GM12878 (cell line): ENCODE results near the gene STKLD1. TPM values are rescaled to one million over a fixed set of nuclear protein-coding genes. Genes with fewer than 3 reads are reported as not detected.
A peak's percentile ranks its signal among the peaks of the same experiment; 100 is the strongest.

Source experiments
- BCL11A ChIP-seq: IDR thresholded peaks from 2 replicates; pipeline ENCODE4 v1.6.1; 2011; ENCODE audit warnings: low read depth, low read length
- DPF2 ChIP-seq: fragments of 450-650 bp; IDR thresholded peaks from 2 replicates; pipeline ENCODE4 v1.6.1; 2017; ENCODE audit warnings: mild to moderate bottlenecking
- ESRRA ChIP-seq: IDR thresholded peaks from 2 replicates; pipeline ENCODE4 v1.6.1; 2012; ENCODE audit warnings: mild to moderate bottlenecking, low read length, improper control_type of control experiment
- JUND ChIP-seq: IDR thresholded peaks from 2 replicates; pipeline ENCODE4 v1.6.1; 2012; ENCODE audit warnings: low read depth, mild to moderate bottlenecking, low read length, improper control_type of control experiment, moderate library complexity
- MYC ChIP-seq: IDR thresholded peaks from 2 replicates; pipeline ENCODE4 v1.6.1; 2011; ENCODE audit warnings: mild to moderate bottlenecking, low read length, moderate library complexity, inconsistent platforms; ENCODE audit not compliant: insufficient read depth, insufficient replicate concordance, insufficient read length, severe bottlenecking
- NFIC ChIP-seq: IDR thresholded peaks from 2 replicates; pipeline ENCODE4 v1.6.1; 2012; ENCODE audit warnings: low read depth, mild to moderate bottlenecking, inconsistent platforms, low read length, moderate library complexity
- NFXL1 ChIP-seq: fragments of 450-650 bp; IDR thresholded peaks from 2 replicates; pipeline ENCODE4 v1.6.1; 2017; ENCODE audit warnings: antibody characterized with exemption, mild to moderate bottlenecking, borderline replicate concordance
- POLR2AphosphoS2 ChIP-seq: IDR thresholded peaks from 2 replicates; pipeline ENCODE4 v1.6.1; 2011; ENCODE audit warnings: low read depth, mild to moderate bottlenecking, low read length, improper control_type of control experiment, moderate library complexity
- POU2F2 ChIP-seq: IDR thresholded peaks from 3 replicates; pipeline ENCODE4 v1.6.1; 2011; ENCODE audit warnings: low read depth, mild to moderate bottlenecking, low read length, borderline replicate concordance
- RBBP5 ChIP-seq: fragments of 200-600 bp; sonication (generic); conservative IDR thresholded peaks from 2 replicates; pipeline ENCODE4 v1.6.1; 2016
- RUNX3 ChIP-seq: IDR thresholded peaks from 2 replicates; pipeline ENCODE4 v1.6.1; 2012; ENCODE audit warnings: low read length, inconsistent platforms
- SMAD5 ChIP-seq: IDR thresholded peaks from 2 replicates; pipeline ENCODE4 v1.6.1; 2016; ENCODE audit warnings: antibody characterized with exemption, low read depth
- SP1 ChIP-seq: IDR thresholded peaks from one replicate; pipeline ENCODE4 v1.6.1; 2011; ENCODE audit warnings: low read depth, low read length
- ZNF274 ChIP-seq: IDR thresholded peaks from one replicate; pipeline ENCODE4 v1.8.0; 2011; ENCODE audit not compliant: insufficient read length, insufficient read depth
- ZNF384 ChIP-seq: IDR thresholded peaks from 2 replicates; pipeline ENCODE4 v1.6.1; 2012; ENCODE audit warnings: low read depth, mild to moderate bottlenecking, low read length, improper control_type of control experiment, borderline replicate concordance
- ZNF622 ChIP-seq: fragments of 450-650 bp; IDR thresholded peaks from 2 replicates; pipeline ENCODE4 v1.6.1; 2017; ENCODE audit warnings: mild to moderate bottlenecking, inconsistent platforms
- polyA plus RNA-seq, 11 experiments: library from polyadenylated mRNA; depleted of rRNA in 4 of 11; unstranded in 6 of 11; stranded (reverse) in 5 of 11; fragments of >200 nt; fragmentation: Nextera tagmentation in 4 of 11; fragmentation: Illumina TruSeq in 1 of 11; extraction: Ambion mirVana in 4 of 11; extraction: Trizol in 1 of 11; gene quantifications; 1 replicate in 1 of 11; 2 replicates in 10 of 11; pipeline versions ENCODE4 v1.2.1 to v1.2.3, GENCODE V29; 2011 to 2016; ENCODE audit warnings: inconsistent platforms in 2 of 11, missing spikeins in 2 of 11, low read depth in 1 of 11
- total RNA-seq, 4 experiments: library from RNA; depleted of rRNA in 3 of 4; stranded (reverse); fragments of >200 nt in 3 of 4; fragmentation: Illumina TruSeq in 1 of 4; extraction: Trizol in 1 of 4; gene quantifications; 2 replicates each; pipeline versions ENCODE4 v1.2.1 to v1.2.3, GENCODE V29; 2013 to 2021
- TF ChIP-seq, protein P1 (sequence below): fragments of 450-650 bp; conservative IDR thresholded peaks from 2 replicates; pipeline ENCODE4 v1.6.1; 2017; ENCODE audit warnings: mild to moderate bottlenecking, moderate library complexity
- TF ChIP-seq, protein P2 (sequence below): IDR thresholded peaks from 2 replicates; pipeline ENCODE4 v1.6.1; 2012; ENCODE audit warnings: low read length, inconsistent platforms
- TF ChIP-seq, protein P3 (sequence below): fragments of 150-350 bp; IDR thresholded peaks from 2 replicates; pipeline ENCODE4 v1.6.1; 2014; ENCODE audit warnings: mild to moderate bottlenecking, low read depth, low read length
- TF ChIP-seq, protein P4 (sequence below): IDR thresholded peaks from 2 replicates; pipeline ENCODE4 v1.6.1; 2011; ENCODE audit warnings: borderline replicate concordance, low read depth, mild to moderate bottlenecking, moderate library complexity, low read length; ENCODE audit not compliant: insufficient read depth, poor library complexity, severe bottlenecking
- TF ChIP-seq, protein P5 (sequence below), 3 experiments: IDR thresholded peaks in 2 of 3; conservative IDR thresholded peaks in 1 of 3; 2 replicates each; pipeline ENCODE4 v1.5.1; 2011; ENCODE audit warnings: low read depth in 3 of 3, low read length in 3 of 3, mild to moderate bottlenecking in 3 of 3, control low read depth in 2 of 3, moderate library complexity in 2 of 3, inconsistent platforms in 1 of 3, mixed read lengths in 1 of 3; ENCODE audit not compliant: control insufficient read depth in 2 of 3, insufficient read depth in 1 of 3; ENCODE audit errors: extremely low read depth in 1 of 3

The STKLD1 gene
- total and polyA plus RNA-seq, 10 of the 15 experiments (the other 5 are each of a cell fraction or from before 2014, with no cell fraction given) = 0.07 to 0.40 (median 0.29) TPM; not detected in 4

DNA sequence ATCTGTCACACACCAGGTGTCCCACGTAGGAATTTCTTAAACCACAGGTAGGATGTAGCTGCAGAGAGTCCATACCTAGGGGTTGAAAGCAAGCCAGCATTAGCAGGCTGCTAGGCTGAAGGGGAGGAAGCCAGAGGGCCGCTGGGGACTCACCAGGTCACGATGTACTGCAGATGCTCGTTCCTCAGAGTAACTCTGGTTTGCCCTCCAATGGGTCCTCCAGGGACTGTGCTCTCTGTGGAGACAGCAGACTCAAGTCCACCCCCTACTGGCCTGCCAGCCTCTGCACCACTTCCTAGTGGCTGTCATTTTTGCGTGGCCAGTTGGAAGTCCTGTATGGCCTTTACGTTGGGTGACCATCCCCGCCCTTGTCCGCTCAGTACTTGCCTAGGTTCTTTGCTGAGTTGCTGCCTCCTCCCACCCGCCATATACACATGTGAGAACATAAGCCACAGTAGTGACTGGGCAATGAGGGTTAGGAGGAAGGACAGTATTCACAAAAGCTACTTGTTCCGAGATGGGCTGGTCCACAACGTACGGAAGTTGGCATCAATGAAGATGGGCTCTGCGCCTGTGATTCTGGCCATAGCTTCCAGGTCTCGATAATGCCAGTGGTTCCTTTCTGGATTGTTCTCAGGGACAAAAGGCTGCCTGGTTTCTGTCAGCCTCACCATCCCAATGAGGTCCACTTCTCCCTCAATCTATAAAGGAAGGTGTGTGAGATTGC lies 24.1 kb upstream of the STKLD1 start (continued):
- TF ChIP-seq ESRRA (no peak), BCL11A (no peak), DPF2 (no peak), JUND (no peak), ZNF274 (no peak), ZNF384 (no peak), SMAD5 (peak; percentile 72), NFXL1 (no peak), MYC (no peak), SP1 (no peak), POU2F2 (peak; percentile 10; the same call in 1 of the 3 replicates), NFIC (no peak), RUNX3 (peak; percentile 44; the same call in 1 of the 2 replicates), RBBP5 (no peak), POLR2AphosphoS2 (peak; percentile 65; the same call in 1 of the 2 replicates), ZNF622 (no peak)
- TF ChIP-seq, protein P1, sequence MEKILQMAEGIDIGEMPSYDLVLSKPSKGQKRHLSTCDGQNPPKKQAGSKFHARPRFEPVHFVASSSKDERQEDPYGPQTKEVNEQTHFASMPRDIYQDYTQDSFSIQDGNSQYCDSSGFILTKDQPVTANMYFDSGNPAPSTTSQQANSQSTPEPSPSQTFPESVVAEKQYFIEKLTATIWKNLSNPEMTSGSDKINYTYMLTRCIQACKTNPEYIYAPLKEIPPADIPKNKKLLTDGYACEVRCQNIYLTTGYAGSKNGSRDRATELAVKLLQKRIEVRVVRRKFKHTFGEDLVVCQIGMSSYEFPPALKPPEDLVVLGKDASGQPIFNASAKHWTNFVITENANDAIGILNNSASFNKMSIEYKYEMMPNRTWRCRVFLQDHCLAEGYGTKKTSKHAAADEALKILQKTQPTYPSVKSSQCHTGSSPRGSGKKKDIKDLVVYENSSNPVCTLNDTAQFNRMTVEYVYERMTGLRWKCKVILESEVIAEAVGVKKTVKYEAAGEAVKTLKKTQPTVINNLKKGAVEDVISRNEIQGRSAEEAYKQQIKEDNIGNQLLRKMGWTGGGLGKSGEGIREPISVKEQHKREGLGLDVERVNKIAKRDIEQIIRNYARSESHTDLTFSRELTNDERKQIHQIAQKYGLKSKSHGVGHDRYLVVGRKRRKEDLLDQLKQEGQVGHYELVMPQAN = no peak
- TF ChIP-seq, protein P2, sequence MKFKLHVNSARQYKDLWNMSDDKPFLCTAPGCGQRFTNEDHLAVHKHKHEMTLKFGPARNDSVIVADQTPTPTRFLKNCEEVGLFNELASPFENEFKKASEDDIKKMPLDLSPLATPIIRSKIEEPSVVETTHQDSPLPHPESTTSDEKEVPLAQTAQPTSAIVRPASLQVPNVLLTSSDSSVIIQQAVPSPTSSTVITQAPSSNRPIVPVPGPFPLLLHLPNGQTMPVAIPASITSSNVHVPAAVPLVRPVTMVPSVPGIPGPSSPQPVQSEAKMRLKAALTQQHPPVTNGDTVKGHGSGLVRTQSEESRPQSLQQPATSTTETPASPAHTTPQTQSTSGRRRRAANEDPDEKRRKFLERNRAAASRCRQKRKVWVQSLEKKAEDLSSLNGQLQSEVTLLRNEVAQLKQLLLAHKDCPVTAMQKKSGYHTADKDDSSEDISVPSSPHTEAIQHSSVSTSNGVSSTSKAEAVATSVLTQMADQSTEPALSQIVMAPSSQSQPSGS = no peak; the same call in 1 of the 2 replicates
- TF ChIP-seq, protein P3, sequence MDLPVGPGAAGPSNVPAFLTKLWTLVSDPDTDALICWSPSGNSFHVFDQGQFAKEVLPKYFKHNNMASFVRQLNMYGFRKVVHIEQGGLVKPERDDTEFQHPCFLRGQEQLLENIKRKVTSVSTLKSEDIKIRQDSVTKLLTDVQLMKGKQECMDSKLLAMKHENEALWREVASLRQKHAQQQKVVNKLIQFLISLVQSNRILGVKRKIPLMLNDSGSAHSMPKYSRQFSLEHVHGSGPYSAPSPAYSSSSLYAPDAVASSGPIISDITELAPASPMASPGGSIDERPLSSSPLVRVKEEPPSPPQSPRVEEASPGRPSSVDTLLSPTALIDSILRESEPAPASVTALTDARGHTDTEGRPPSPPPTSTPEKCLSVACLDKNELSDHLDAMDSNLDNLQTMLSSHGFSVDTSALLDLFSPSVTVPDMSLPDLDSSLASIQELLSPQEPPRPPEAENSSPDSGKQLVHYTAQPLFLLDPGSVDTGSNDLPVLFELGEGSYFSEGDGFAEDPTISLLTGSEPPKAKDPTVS = no peak
- TF ChIP-seq, protein P4, sequence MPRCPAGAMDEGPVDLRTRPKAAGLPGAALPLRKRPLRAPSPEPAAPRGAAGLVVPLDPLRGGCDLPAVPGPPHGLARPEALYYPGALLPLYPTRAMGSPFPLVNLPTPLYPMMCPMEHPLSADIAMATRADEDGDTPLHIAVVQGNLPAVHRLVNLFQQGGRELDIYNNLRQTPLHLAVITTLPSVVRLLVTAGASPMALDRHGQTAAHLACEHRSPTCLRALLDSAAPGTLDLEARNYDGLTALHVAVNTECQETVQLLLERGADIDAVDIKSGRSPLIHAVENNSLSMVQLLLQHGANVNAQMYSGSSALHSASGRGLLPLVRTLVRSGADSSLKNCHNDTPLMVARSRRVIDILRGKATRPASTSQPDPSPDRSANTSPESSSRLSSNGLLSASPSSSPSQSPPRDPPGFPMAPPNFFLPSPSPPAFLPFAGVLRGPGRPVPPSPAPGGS = no peak
- TF ChIP-seq, protein P5, sequence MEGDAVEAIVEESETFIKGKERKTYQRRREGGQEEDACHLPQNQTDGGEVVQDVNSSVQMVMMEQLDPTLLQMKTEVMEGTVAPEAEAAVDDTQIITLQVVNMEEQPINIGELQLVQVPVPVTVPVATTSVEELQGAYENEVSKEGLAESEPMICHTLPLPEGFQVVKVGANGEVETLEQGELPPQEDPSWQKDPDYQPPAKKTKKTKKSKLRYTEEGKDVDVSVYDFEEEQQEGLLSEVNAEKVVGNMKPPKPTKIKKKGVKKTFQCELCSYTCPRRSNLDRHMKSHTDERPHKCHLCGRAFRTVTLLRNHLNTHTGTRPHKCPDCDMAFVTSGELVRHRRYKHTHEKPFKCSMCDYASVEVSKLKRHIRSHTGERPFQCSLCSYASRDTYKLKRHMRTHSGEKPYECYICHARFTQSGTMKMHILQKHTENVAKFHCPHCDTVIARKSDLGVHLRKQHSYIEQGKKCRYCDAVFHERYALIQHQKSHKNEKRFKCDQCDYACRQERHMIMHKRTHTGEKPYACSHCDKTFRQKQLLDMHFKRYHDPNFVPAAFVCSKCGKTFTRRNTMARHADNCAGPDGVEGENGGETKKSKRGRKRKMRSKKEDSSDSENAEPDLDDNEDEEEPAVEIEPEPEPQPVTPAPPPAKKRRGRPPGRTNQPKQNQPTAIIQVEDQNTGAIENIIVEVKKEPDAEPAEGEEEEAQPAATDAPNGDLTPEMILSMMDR (IDR thresholded peaks at IDR 0.05 in 2 of 3, conservative IDR thresholded peaks at IDR 0.05 in 1 of 3; ENCODE audit: control insufficient read depth in 2 of 3, extremely low read depth in 1 of 3, insufficient read depth in 1 of 3, low read depth in 3 of 3, low read length in 3 of 3) = peak; percentile 51 to 79 (median 58)
